Iris pigment epithelial cell (primary cell): ENCODE data around the gene LDHD.

Experiments
- DNase-seq: peaks from one replicate; pipeline ENCODE4 v3.0.0-alpha.2; 2011; ENCODE audit warnings: low read depth

Gene LDHD

DNA sequence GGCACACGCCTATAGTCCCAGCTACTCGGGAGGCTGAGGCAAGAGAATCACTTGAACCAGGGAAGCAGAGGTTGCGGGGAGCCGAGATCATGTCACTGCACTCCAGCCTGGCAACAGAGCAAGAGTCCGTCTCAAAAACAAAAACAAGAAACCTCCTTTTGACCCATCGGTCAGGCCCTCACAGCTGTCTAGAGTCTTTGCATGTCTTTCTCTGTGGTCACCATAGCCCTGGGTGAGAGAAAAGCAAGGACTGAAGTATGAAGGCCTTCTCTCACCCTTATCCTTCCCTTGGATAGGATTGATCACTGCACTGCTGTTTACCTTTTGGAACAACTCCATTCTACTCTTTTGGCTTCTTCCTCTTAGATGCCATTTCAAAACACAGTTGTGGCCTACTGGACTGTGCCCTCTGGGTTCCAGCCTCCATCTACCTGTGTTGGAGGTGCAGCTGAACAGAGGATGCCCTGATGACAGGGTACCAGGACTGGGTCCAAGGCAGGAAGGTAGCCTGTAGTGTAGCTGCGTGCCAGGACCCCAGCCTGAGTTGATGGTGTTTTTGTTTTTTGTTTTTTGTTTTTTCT lies 37.1 kb downstream of the LDHD start:
- DNase-seq = no peak

DNA sequence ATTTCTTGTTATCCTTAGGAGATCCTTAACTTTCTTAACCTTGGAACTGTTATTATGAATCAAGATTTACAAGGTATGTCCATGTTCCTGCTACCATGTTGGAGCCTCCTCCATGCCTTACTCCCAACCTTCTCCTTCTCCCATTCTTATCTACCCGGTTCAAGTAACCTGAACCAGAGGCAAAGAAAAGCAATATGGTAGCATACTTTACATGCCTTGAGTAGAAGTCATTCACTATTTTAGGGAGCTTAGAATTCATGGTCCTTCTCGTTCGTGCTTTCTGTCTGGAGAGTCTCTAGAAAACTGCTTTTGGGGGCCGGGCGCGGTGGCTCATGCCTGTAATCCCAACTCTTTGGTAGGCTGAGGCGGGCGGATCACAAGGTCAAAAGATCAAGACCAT lies 37.7 kb downstream of the LDHD start:
- DNase-seq = no peak

DNA sequence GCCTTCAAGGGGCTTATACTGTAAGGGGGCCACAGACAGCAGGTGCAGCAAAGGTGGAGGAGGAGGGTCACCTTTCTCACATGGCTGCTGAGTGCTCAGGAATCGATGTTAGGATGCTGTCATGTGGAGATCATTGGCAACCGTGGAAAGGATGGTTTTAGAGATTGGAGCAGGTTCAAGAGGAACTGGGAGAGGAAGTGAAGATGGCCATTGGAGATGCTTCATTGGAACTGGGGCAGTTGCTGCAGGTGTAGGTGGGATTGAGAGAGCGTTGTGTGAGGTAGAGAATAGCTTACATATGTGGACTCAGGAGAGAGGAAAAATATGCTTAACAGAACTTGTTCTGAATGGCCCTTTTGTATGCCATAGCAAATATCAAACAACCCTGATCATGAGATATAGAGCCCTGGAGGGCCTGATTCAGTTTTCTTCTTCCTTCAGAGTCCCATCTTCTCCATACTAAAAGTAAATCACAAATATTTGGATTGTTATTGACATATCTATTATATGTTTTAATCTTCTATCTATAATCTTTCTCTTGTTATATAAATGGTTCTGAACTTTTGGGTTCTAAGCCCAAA lies 40.8 kb downstream of the LDHD start:
- no peak for DNase-seq

DNA sequence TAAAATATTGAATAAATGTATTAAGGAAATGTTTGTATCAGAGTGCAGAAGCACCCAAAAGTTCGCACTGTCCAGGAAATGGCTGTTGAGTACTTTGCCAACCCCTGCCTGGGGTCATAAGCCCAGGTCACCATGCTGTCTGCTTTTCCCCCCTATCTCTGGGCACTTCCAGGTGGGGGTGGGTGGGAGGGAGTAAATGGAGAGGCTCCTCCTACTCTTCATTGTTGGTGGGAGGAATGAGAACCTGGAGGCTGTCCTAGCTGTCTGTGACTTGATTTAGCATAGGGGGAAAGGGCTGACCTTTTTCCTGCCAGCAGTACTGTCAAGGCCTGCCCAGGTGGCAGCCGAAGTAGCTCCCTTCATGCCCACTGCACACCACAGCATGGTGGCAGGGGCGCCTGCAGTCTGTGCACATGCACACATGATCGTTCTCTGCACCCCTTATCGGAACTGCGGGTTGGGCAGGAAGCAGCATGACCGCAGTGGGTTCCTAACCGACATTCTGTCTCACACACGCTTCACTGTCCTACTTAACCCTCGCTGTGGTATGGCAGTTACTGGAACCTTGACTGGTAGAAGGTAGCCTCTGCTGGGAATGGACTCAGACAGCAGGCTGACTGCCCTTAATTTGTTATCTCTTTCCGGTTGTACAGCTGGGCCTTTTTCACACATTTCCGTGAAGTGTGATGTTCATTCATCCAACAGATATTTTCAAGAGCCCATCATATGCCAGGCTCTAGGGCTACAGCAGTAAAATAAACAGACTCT lies 41.5 kb downstream of the LDHD start:
- DNase-seq = peak; percentile 34

DNA sequence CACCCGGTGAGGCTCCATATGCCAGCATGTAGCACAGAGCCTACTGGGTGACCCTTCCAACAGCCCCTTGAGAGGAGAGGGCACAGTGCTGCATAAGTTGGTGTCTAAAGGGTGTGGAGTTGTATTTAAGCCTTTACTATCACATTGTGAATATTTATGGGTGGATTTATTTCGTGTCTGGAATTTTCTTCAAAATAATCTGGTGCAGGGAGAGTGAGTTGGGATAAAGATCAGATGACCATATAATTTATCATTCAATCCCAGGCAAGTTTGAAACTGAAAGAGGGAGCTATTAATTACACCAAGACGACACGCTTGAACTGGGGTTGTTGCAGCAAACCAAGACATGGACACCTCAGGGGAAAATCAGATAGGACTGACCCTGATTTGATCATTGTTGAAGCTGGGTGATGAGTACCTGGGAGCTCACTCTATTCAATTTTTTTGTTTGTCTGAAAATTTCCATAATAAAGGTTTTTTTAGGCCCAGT lies 42.2 kb downstream of the LDHD start:
- no peak for DNase-seq

DNA sequence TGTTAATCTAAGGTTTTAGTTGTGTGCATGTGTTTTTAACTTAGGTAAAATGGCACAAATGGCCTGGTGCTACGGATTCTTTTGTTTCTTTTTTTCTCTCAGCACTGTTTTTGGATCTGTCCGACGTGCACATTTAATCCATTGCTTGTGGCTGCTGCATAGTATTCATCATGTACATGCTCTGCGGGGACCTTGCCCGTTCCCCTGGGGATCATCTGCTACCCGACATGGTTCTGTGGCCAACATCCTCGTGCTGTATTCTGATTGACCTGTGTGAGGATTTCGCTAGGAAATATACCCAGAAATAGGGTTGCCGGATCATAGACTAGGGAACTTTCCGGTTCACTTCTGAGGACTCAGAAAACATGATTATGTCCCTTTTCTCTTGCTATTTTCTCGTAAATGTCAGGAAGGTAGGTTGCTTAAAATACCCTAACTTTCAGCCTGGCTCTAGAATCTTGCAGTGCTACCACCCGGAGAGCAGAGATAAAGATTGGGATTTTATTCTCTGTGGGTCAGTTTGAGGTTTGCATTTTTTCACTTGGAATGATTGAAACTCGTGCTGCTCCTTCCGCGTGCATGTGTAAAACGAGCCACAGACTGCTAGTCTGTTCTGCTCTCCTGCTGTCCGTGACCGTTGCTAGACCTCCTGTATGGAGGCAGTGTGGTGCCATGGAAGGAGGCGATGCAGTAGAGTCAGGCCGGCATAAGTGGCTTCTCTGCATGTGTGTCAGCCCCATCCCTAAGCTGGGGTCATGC lies 42.9 kb downstream of the LDHD start:
- no peak for DNase-seq

DNA sequence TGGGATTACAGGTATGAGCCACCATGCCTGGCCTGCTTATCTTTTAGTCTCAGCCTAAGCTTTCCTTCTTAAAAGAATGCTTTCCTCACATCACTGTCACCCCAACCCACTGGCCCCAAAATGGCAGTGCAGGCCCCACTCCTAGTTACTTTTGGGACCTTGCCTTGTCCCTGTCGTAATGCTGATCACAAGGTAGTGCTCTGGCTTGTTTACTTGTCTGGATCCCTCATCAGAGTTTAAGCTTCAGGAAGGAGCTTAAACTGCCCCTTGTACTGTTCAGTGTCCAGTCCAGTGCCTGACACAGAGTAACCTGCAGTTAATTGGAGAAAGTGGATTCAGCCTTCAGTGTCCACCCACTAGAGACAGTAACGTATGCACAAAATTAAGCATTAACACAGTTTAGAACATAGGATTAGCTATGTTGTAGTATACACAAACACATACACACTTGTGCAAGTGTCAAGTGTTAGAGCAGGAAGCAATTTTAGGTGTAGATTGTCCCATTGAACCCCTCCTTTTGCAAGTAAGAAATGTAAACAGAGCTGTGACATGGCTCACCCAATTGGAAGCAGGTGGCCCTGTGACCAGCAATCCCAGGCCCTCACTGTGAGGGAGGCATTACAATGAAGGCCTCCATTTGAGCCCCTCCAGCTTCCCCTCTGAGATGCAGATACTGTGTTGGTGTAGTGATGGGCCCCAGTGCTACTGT lies 44.2 kb downstream of the LDHD start:
- no peak for DNase-seq

DNA sequence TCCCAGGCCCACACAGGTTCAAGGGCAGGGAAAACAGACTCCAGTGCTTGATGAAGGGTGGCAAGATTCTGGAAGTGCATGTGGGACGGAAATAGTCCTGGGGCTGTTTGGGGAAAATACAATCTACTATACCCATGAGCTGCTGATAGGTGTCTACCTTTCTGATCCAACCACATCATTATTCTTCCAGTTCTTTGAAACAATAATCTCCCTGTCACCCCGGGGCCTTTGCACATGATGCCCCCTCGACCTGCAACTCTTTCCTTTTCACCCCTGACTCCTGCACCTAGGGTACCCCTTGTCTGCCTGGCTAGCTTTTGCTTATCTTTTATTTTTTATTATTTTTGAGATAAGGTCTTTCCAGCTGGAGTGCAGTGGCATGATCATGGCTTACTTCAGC lies 45.0 kb downstream of the LDHD start:
- no peak for DNase-seq

DNA sequence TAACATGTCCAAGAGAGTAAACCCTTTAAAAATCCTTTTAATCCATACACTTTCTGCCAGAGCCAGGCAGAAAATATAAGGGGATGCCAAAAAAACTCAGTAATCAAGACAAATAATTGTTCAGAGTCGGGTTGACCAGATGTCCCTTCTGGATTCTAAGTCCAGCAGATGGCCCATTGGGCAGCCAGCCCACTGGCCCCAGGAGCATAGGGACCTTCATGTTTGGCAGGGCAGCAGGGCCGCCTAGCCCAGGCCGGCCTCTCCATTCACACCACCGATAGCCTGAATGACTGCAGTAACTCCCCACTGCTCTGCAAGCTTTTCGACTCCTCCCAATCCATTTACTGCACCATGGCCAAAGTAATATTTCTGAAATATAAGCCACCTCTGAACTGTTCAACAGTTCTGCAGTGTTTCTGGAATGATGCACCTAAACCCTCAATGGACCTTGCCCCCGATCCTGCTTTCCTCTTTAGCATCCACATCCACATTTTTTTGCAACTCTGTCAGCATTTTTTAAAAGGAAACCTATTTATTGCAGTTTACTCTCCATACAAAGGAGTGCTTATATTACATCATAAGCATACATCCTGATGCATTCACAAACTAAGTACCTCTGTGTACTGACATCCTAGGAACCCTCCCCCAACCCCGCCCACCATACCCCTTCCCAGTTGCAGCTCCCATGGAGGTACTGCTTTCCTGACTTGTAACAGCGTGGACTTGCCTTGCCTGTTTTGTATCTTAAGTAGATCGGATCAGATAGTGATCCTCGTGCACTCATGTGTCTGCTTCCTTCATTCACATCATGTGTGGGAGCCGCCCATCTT lies 46.4 kb downstream of the LDHD start:
- DNase-seq = no peak

DNA sequence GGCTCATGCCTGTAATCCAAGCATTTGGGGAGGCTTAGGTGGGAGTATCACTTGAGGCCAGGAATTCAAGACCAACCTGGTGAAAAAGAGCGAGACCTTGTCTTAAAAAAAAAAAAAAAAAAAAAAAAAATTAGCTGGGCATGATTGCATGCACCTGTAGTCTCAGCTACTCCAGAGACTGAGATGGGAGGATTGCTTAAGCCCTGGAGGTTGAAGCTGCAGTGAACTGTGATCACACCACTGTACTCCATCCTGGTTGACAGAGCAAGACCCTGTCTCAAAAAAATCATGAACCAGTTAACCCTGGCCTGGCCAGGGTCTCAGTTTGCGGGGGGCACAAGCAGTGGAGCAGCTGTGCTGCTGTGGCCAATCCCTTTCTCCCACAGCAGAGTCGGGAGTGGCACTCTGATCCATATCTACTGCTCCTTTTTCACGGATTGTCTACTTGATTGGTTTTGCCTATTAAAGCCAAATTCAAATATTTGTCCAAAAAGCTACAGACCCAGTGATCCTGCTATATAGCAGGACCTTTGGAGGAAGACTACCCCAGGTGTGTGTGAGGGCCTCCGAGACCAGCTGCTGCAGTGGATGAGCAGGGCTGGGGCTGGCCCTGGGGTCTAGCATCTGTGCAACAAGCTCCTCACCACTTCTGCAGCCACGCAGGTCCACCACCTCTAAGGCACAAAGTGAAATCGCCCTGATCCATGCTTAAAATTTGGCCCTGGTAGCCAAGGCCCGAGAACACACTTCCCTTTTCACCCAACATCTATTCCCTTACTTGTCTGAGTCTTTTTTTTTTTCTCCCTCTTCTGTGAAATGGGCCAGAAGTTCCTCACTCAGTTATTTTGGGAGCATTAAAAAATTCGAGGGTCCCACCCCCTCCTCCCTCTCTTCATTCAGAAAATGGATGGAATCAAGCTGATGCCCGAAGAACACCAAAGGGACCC lies 48.2 kb downstream of the LDHD start:
- no peak for DNase-seq

DNA sequence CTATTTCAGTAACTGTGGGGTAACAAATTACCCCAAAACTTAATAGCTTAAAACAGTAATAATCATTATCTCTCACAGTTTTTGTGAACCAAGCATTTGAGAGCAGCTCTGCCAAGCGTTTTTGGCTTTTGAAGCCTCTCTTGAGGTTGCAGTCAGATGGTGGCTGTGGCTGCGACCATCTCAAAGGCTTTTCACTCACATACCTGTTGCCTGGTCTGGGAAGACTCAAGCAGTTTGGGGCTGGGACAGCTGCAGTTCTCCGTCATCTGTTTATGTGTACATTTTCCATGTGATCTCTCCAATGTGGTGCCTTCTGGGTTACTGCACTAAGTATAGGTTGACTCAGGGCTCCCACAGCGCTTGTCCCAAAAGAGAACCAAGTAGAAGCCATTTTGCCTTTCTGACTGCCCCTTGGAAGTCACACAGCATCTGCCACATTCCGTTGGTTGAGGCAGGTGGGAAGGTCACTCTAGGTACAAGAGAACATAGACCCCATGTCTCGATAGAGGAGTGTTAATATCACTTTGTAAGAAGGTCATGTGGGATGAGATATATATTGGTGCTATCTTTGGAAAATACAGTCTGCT lies 49.6 kb downstream of the LDHD start:
- no peak for DNase-seq

DNA sequence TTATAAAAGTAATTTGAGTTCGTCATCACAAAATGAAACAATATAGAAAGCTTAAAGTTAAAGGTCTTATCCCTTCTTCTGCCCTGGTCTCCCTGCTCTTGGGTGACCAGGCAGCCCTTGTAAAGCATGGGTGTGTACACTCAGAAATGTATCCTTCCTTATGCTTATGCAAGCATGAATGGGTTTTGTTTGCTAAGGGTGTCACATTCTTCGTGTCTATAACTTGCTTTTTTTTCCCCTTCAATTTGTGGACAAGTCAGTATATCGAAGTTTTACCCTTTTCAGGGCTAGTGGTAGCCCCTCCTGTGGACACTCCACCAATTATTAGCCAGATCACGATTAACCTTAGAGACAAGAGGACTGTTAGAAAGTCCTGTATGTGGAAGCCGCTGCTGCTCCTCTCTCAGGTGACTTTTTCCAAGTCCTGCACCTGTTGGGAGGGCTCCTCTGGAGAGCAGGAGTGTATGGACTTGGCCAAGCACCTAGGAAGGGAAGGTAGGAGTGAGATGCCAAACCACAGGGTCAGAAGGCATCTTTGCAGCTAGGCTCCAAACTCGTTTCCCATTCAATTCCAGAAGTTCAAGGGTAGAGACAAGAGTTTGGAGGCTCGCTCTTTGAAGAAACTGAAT lies 50.9 kb downstream of the LDHD start:
- DNase-seq = no peak

DNA sequence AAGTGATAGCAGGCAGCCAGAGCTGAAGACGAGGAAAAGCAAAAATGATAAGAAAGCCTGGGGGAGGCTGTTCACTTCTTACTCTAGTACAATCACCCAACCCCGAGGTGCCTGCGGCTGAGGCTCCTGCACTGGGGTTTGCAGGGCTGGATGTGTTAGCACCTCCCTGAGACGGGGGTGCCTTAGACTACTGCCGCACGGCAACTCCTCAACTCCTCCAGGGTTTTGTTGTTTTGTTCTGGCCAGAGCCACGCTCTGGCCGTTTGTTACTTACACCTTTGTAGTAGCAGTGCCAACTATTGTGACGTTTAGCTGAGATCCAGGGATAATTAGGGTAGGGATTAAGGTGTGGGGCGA lies 51.5 kb downstream of the LDHD start:
- no peak for DNase-seq

DNA sequence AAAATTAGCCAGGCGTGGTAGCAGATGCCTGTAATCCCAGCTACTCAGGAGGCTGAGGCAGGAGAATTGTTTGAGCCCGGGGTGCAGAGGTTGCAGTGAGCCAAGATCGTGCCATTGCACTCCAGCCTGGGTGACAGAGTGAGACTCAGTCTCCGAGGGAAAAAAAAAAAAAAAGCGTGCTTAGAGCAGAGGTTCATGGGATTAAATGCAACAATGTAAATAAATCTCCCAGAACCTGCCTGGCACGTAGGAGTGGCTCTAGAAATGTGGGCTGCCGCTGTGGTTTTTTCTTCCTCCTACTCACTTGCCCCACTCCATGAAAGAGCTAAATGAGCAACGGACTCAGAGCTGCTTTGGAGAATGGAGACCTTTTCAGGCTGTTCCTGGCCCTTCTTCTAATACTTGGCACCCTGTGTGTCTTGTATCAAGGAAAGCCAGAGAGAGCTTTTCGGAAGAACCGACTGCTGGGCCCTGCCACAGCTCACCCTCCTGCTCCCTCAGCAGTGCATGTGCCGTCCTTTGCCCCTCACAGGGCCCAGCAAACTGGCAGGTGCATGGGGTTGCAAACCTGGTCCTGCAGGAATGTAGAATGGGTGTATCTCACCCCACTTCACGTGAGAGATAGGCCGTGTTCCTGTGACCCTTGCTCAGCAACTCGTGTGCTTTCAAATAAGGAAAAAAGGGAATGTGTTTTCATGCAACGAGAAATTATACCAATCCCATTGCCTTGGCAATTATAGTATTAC lies 52.0 kb downstream of the LDHD start:
- no peak for DNase-seq

DNA sequence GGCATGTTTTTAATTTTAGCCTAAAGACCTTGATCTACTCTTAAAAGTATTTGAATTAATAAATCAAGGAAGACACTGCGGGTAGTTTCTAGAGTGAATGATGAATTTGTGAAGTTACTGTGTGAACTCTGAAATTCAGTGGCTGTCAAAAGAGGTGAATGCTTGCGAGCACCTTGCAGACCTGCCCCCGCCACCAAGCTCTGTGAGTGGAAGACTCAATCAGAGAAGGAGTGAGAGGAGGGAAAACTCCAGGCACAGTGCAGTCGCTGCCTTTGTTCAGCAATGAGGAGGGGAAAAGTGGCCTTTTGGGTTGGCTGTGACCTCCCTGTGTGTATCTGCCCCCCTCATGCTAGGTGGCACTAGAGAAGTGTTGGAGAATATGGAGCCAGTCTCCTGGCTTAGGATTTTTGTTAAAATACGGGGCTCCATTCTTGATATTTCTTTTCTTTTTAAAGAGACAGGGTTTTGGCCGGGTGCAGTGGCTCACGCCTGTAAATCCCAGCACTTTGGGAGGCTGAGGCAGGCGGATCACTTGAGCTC lies 53.0 kb downstream of the LDHD start:
- DNase-seq = no peak

DNA sequence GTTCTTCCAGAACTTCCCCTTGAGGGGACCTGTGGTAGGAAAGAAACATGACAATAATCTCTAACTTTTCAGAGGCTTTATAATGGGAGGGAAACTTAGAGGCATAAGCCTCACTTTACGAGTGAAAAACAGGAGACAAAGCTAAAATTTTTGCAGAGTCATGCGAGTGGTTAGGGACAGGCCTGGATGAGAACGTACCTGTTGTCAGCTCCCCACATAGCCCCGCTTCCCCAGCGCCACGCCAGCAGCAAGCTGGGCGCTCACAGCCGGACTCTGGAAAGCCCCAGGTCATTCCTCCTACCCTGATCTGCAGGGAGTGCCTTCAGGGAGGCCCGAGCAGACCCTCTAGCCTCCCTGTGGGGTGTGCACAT lies 53.6 kb downstream of the LDHD start:
- DNase-seq = no peak

DNA sequence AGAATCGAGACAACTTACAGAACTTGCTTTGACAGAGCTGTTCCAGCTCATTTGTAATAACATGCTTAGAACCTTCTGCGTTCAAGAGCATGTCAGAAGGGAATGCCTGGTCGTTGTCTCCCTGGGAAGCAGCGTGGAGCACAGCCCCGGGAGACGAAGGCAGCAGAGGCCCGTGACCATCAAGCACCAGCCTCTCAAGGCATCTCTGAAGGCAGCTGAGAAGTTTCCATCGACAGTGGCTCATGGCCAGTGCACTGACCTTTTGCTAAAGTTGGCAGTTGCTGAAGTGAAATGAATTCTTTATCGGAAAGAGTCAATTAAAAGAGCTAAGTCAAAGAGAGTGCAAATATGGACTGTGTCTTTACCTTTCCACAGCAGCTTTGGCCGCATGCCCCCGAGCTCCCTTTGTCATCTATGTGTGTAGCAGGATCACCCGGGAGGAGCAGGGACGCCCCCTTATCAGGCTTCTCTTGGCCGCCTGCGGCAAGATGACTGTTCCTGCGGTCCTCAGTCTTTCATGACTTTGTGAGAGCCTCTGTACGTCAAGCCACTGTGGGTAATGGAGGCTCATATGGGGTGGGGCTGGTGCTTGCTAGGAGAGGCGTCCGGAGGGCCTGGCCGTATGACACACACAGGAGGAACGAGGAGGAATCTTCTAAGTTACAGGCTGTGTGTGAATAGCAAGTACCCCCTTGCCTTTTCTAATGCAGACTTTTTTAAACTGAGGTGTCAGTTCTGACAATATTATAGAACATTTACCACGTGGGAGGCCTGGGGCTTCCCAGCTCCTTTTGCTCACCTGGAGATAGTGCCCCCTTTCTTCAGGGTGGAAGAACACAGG lies 54.2 kb downstream of the LDHD start:
- DNase-seq = no peak
